HG03571 (cell line): Measurements from ENCODE around the gene HECW1.

ENCODE experiments used
- ATAC-seq: cut with Tn5 transposase; IDR thresholded peaks from one replicate; pipeline ENCODE4 v1.9.1; 2021; ENCODE audit not compliant: unreplicated experiment

Gene HECW1

GRCh38 chr7:43405948-43406347 is 293.5 kb downstream of the HECW1 start:
- ATAC-seq = no peak

- ATAC-seq = no peak
These were observed 294.5 kb downstream of the HECW1 start for GRCh38 chr7:43406961-43407360.

GRCh38 chr7:43408981-43409380 is 296.5 kb downstream of the HECW1 start:
- no peak for ATAC-seq

DNA sequence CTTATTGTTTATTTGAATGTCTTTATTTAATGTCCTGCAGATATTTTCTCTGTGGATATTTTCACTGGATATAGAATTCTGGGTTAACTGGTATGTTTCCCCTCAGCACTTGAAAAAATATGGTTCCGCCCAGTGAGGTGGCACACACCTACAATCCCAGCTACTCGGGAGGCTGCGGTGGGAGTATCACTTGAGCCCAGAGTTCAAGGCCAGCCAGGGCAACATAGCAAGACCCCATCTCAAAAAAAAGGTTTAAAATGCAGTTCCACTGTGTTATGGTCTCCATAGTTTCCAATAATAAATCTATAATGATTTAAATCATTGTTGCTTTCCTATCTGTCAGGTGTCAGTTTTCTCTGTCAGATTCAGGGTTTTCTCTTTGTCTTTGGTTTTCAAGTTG is 305.0 kb downstream of the HECW1 start:
- ATAC-seq = no peak

- no peak for ATAC-seq
These were observed 318.0 kb downstream of the HECW1 start for GRCh38 chr7:43430411-43430810.

DNA sequence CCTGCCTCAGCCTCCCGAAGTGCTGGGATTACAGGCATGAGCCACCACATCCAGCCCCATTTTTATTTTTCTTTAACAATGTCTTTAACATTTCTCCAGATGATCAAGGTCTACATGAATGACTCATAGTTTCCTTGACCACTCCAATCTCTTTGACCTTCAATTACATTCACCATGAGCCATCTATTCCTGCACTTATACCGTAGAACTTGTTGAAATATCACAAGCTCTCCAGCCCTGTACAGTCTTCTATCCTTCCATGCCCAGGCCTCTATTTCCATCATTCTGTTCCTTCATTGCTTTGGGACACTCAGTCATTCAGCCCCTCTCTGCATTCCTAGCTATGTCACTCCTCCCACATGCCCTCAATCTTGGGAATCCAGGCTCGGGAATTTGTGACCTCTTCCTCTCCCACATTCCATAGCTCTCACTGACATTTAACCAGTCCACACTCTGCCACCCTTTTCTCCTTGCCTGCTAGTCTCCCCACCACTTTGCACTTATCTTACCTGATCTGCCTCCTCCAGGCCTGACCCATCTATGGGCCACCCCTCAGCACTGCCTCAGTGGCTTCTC is 318.7 kb downstream of the HECW1 start:
- ATAC-seq = no peak

DNA sequence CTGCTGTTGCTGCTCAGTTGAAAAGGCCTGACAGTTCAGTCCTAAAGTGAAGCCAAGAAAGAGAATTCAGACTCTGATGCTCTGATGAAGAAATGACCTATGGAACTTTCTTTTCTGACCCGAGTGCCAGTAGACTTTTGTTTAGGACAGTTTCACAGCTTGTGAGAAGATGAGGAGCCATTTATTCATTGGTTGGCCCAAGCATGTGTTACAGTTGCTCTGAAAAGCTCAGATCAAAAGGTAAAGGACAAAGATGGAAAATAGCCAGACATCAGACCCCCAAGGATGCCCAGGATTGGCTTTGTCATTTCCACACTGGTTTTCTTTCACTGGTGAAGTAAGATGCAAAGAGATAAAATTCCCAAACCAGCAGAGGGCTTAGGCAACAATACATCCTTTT is 321.2 kb downstream of the HECW1 start:
- ATAC-seq = no peak

DNA sequence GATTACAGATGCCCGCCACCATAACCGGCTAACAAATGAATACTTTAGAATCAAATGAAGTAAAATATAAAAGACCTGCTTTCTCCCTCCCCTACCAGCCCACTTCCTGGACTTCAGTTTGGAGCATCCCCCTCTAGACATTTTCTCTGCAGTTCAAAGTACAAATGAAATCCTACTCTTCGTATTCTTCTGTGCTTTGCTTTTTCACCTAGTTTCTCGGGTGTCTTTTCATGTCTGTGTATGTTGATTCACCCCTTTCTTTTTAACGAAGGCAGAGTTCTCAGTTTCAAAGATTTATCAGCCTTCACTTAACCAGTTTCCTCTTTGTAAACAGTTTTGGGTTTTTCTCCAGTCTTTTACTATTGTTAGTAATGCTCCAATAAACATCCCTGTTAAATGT is 324.6 kb downstream of the HECW1 start:
- ATAC-seq = no peak

DNA sequence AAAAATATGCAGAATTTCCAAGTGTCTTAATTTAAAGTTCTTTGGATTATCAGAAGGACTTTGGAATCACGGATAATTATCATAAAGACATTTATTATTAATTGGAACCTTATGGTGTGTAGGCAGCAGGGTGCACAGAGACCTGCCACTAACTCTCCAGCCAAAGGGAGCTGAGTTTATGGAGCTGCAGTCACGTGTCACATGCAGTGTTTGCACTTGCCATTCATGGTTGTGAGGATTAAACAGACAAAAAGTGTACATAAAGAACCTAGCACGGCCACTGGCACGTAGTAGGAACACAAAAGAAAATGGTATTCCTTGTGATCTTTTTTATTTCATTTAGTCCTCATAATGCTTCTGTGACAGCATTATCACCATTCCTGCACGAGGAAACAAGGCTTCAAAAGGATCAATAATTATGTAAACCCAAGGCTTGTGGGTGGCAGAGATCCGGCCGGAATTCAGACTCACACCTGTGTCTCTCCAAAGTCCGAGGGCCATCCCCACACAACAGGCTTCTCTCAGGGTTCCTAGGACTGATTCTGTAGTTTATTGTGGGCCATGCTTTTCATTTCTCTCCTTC is 326.5 kb downstream of the HECW1 start:
- no peak for ATAC-seq

DNA sequence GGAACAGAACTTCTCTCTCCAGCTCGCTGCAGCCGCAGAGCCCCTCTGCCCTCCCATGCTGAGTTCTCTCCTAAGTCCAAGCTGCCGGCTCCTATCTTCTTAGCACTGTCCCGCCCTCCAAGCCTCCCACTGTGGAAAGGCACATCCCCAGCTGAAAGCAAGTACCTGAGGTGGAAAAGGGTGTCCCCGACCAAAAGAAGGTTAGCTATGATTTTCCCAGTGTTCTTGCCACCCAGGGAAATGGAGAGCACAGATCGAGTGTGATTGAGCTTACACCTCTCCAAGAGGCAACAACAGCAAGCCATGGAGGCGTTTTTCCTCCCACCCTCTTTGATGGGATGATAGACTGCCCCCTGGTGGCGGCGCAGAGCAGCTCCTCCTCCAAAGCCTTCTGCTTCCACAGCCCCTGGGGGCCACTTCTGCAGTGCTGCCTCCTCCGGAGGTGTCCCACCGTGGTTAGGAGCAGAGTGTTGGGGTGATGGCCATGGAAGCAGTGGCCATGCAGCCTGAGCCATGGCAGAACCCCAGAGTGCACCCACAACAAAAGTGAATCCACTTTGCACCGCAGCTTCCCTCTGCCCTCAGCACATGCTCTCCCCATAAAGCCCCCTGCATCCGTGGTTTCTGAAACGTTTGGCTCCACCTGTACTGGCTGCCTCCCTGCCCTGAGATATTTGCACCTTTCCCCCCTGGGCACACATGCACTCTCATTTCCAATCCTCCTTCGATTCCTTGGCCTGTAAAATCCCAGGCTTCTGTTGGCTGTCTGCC is 327.4 kb downstream of the HECW1 start:
- peak; percentile 74 for ATAC-seq

- ATAC-seq = no peak
These were observed 329.0 kb downstream of the HECW1 start for GRCh38 chr7:43441231-43442130.

- ATAC-seq = no peak
These were observed 330.9 kb downstream of the HECW1 start for GRCh38 chr7:43443381-43443780.

DNA sequence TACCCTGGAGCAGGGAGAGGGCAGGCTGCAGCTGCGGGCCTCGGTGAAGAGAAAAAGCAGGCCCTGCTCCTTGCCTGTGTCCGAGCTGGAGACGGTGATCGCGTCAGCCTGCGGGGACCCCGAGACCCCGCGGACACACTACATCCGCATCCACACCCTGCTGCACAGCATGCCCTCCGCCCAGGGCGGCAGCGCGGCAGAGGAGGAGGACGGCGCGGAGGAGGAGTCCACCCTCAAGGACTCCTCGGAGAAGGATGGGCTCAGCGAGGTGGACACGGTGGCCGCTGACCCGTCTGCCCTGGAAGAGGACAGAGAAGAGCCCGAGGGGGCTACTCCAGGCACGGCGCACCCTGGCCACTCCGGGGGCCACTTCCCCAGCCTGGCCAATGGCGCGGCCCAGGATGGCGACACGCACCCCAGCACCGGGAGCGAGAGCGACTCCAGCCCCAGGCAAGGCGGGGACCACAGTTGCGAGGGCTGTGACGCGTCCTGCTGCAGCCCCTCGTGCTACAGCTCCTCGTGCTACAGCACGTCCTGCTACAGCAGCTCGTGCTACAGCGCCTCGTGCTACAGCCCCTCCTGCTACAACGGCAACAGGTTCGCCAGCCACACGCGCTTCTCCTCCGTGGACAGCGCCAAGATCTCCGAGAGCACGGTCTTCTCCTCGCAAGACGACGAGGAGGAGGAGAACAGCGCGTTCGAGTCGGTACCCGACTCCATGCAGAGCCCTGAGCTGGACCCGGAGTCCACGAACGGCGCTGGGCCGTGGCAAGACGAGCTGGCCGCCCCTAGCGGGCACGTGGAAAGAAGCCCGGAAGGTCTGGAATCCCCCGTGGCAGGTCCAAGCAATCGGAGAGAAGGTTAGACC is 332.5 kb downstream of the HECW1 start:
- ATAC-seq = no peak

GRCh38 chr7:43449577-43449976 is 337.1 kb downstream of the HECW1 start:
- no peak for ATAC-seq

GRCh38 chr7:43450894-43451293 is 338.4 kb downstream of the HECW1 start:
- ATAC-seq = no peak

GRCh38 chr7:43454936-43455518 is 342.6 kb downstream of the HECW1 start:
- ATAC-seq = peak; percentile 84

- ATAC-seq = no peak
These were observed 343.8 kb downstream of the HECW1 start for GRCh38 chr7:43456200-43456599.

DNA sequence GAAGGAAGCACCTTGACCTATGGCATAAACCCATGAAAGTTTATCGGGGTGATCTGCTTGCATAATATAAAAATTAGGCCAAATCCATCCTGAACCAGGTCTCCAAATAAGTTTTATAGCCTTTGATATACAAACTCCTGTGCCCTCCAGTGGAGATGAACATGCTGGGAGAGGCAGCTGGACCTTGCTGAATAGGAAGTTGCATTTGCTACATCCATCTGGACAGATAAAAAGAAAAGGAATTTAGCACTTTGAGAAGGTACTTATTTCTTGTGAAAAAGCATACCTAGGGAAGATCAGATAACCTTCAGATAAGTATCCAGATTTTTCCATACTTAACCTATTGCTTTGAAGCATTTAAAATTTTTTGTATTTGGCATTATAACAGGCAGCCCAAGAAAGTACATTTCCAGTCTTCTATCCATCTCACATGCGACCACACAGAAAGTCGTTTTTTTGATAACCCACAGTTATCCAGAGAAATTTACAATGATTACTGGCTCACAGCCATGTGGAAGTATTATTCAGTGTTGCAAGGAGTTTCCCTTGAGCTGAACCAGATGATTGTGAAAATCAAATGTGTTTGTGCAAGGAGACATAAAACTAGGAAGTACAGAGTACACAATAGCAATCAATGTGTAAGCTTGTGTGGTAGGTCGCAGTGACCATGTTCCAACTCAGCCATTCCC is 346.0 kb downstream of the HECW1 start:
- no peak for ATAC-seq

DNA sequence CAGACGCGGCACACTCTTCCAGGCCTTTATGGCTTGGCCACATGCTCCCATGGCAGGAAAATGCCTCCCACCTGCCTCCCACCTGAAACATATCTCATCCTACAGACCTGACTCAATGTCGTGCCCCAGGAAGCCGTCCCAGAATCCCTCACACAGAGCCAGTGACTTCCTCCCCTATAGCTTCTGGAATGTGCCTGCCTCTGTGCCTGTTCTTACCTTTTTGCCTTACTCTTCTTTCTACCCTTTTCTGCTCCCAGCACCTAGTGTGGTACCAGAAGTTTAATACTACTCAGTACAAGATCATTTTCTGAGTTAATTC is 346.5 kb downstream of the HECW1 start:
- no peak for ATAC-seq
